Adipocyte (in vitro differentiated cells): ENCODE data around the gene NDUFAF2.

Experiments
- DNase-seq: peaks from one replicate; pipeline ENCODE4 v3.0.0-alpha.2; 2015; ENCODE audit warnings: low read depth
- H3K27me3 ChIP-seq: replicated peaks from 2 replicates; pipeline ENCODE4 v1.7.0; 2013; ENCODE audit warnings: mild to moderate bottlenecking, low read length, moderate library complexity; ENCODE audit not compliant: control insufficient read depth, insufficient read depth
- H3K36me3 ChIP-seq: 2 replicates; pipeline ENCODE4 v1.7.0; 2013; ENCODE audit warnings: low read length, mild to moderate bottlenecking, moderate library complexity; ENCODE audit not compliant: control insufficient read depth, insufficient read depth, severe bottlenecking
- H3K4me1 ChIP-seq: 2 replicates; pipeline ENCODE4 v1.7.0; 2013; ENCODE audit warnings: mild to moderate bottlenecking, low read length, moderate library complexity; ENCODE audit not compliant: control insufficient read depth, insufficient read depth
- H3K4me3 ChIP-seq: 2 replicates; pipeline ENCODE4 v1.7.0; 2013; ENCODE audit warnings: mild to moderate bottlenecking, low read length, moderate library complexity
- H3K9ac ChIP-seq: 2 replicates; pipeline ENCODE4 v1.7.0; 2013; ENCODE audit warnings: mild to moderate bottlenecking, low read length, moderate library complexity
- H3K9me3 ChIP-seq: 2 replicates; pipeline ENCODE4 v1.7.0; 2013; ENCODE audit warnings: mild to moderate bottlenecking, low read length, moderate library complexity; ENCODE audit not compliant: control insufficient read depth

NDUFAF2 gene

DNA sequence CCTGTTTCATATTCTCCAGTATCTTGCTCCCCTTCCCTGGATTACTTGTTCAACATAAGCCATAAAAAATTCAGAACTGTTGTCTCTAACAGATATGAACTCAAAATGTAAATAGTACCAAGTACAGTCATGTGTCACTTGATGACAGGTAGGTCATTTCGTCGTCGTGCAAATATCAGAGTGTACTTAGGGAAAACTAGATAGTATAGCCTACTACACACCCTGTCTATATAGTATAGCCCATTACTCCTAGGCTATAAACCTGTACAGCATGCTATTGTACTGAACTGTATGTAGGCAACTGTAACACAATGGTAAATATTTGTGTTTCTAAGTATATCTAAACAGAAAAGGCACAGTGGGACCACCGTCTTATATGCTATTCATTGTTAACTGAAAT is 178.1 kb downstream of the NDUFAF2 start:
- Histone ChIP-seq H3K4me1 (no peaks in the 10 kb centered on the region), H3K9ac (no peak overlapping the region), H3K36me3 (no peaks in the 10 kb centered on the region), H3K4me3 (no peak overlapping the region), H3K9me3 (no peaks in the 10 kb centered on the region), H3K27me3 (no peaks in the 10 kb centered on the region)
- no peak for DNase-seq

DNA sequence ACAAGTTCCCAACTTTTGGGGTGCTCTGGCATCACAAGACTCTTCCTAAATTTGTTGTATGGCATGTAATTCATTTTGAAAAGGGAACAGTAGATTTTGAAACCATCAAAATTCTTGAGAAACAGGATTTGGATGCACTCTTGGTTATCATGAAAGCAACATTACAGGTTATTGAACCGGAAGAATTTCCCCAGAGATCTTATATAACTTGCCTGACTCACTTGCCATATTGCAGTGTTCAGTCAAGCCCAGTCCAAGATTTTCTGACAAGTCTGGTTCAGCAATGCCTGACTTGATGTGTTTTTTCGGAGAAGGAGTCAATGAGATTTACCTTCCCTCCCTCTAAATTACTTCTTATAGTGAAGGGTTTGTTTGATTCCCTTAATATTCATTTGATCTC is 185.3 kb downstream of the NDUFAF2 start:
- H3K27me3 ChIP-seq, result no peaks in the 10 kb centered on the region
- H3K4me3 ChIP-seq, result no peak overlapping the region
- no peak overlapping the region for H3K9ac ChIP-seq
- DNase-seq, result no peak
- no peaks in the 10 kb centered on the region for H3K36me3 ChIP-seq
- peaks cover 8% of the 10 kb centered on the region for H3K4me1 ChIP-seq
- no peaks in the 10 kb centered on the region for H3K9me3 ChIP-seq

DNA sequence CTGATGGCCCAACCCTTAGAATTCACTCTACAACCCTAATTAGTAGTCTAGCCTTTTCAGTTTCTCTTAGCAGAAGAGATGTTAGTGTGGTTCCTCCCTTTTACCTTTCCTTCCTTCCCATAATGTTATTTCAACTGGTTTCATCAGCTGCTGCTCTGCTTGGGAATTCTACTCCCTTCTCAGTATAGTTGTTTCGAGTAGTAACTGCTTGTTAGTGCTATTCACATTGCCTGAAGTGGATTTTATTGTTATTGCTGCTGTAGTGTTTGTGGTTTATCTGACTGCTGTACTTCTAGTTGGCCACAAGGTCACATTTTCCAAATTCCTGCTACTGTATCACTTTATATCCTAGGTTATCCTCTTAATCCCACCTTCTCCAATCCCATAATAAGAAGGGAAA is 187.6 kb downstream of the NDUFAF2 start:
- no peaks in the 10 kb centered on the region for H3K27me3 ChIP-seq
- H3K36me3 ChIP-seq, result no peaks in the 10 kb centered on the region
- peak; percentile 35 for DNase-seq
- no peak overlapping the region for H3K4me3 ChIP-seq
- no peaks in the 10 kb centered on the region for H3K9me3 ChIP-seq
- no peak overlapping the region for H3K9ac ChIP-seq
- H3K4me1 ChIP-seq, result peaks cover 8% of the 10 kb centered on the region

DNA sequence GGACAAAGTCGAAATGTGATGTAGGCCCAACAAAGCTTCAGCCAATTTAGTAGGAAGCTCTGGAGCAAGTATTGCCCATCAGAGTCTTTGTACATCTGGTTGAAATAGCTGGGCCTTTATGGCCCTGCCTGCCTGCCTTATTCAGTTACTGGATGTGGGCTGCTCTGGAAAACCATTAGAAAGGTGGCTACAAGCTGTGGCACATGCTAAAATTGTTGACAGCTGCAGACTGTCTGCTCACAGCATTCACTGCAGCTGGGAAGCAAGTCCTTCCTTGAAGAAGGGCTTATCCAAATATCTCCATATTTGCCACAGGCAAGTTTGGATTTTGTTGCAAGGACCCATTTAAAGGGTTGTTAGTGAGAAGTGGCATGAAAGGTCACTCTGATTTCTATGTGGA is 192.8 kb downstream of the NDUFAF2 start:
- no peak for DNase-seq
- Histone ChIP-seq H3K4me3 (no peak overlapping the region), H3K4me1 (no peaks in the 10 kb centered on the region), H3K36me3 (no peaks in the 10 kb centered on the region), H3K9ac (no peak overlapping the region), H3K9me3 (no peaks in the 10 kb centered on the region), H3K27me3 (no peaks in the 10 kb centered on the region)

DNA sequence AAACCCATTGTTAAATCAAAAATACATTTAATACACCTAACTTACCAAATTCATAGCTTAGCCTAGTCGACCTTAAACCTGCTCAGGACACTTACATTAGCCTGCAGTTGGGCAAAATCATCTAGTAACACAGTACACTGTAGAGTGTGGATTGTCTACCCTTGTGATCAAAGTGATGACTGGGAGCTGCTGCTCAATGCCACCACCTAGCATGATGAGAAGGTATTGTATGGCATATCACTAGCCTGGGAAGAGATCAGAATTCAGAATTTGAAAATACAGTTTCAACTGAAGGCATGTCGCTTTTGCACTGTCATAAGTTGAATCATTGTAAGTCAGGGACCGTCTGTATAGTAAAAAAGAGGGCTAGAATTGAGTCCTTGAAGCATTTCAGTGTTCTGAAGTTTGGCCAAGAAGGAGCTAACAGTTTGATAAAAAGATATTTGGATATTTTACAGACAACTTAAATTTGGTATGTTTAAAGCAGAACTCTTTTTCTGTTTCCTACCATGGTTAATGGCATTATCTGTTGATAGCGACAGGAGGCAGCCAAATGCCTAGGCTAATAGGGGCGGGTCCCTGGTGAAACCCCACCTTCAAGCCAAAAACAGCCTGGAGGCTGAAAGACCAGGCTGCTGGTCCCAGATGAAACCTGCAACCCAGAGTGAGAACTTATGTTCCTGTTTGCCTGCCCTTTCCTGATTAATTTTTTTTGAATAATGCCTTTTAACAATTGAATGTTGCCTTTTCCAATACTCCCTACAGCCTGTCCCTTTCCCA is 194.3 kb downstream of the NDUFAF2 start:
- Histone ChIP-seq H3K36me3 (no peaks in the 10 kb centered on the region), H3K9ac (no peak overlapping the region), H3K4me1 (no peaks in the 10 kb centered on the region), H3K9me3 (no peaks in the 10 kb centered on the region), H3K4me3 (no peak overlapping the region), H3K27me3 (no peaks in the 10 kb centered on the region)
- peak; percentile 5 for DNase-seq

DNA sequence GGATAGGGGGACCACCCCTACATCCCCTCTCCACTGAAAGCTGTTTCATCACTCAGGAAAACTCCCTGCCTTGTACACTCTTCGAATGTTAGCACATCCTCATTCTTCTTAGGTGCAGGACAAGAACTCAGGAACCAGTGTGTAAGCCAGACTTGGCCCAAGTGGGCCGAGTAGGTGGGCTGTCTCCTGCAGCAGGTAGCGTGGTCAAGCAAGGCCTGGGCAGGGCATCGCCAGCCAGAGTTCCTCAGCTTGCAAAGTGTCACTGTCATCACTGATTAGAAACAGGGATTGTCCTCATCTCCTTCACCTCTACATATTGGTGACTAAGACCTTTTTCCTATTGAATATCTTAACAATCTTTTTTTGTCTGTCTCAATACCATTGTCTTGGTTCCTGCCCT is 194.9 kb downstream of the NDUFAF2 start:
- H3K9ac ChIP-seq, result no peak overlapping the region
- H3K4me1 ChIP-seq, result no peaks in the 10 kb centered on the region
- no peaks in the 10 kb centered on the region for H3K9me3 ChIP-seq
- no peak for DNase-seq
- H3K4me3 ChIP-seq, result no peak overlapping the region
- H3K36me3 ChIP-seq, result no peaks in the 10 kb centered on the region
- H3K27me3 ChIP-seq, result no peaks in the 10 kb centered on the region

DNA sequence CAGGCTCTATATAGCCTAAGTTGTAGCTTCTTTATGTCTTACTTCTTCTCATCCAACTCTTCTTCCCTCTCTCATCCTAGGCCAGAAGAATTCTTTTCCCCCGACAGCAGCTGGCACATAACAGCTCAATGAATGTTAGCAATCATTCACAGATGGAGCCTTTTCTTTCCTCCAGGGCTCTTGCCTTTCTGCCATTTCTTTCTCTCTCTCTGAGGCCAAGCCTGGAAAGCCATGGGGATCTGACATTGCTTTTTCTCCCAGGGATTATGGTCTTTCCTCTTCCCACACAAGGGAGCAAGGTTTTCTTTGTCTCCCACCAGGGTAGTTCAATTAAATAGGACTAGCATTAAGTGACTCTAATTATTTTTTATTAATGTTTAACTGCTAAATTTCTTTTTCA is 196.8 kb downstream of the NDUFAF2 start:
- no peak for DNase-seq
- Histone ChIP-seq H3K36me3 (no peaks in the 10 kb centered on the region), H3K9ac (no peak overlapping the region), H3K4me3 (no peak overlapping the region), H3K9me3 (no peaks in the 10 kb centered on the region), H3K4me1 (no peaks in the 10 kb centered on the region), H3K27me3 (no peaks in the 10 kb centered on the region)

DNA sequence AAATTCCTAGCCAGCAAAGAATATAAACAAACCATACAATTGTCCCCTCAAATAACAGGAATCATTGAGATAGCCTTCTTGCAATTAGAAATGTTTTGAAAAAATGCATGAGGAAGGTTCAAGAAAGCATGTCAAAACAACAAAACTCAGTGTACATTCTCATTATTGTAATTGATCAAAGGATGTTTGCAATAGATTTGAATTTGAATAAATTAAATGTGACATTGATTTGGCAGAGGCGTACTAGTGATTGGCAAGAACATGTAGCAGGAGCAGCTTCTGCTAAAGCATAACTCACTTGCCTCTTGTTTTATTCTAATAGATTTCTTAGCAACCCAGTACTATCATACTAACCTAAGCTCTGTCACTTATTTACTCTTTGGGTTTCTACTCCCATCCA is 197.4 kb downstream of the NDUFAF2 start:
- Histone ChIP-seq H3K4me3 (no peak overlapping the region), H3K36me3 (no peaks in the 10 kb centered on the region), H3K4me1 (no peaks in the 10 kb centered on the region), H3K9me3 (no peaks in the 10 kb centered on the region), H3K27me3 (no peaks in the 10 kb centered on the region), H3K9ac (no peak overlapping the region)
- DNase-seq, result no peak

DNA sequence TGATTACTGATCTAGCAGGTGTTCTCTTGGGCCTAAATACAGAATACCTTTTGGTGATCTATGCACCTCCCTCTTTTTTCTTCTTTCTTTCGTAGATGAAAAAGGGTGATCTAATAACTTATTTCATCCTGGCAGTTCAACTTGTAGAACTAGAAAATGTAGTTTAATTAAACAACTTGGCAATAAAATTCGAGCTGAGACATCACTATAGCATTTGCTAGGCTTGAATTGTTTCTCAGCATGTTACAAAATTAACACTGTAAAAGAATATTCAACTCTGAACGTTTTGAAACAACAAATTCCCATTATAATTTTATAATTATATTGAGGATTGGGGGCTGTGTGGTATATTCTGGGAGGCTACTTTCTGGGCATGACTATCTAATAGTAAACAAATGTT is 197.8 kb downstream of the NDUFAF2 start:
- no peaks in the 10 kb centered on the region for H3K9me3 ChIP-seq
- no peak overlapping the region for H3K9ac ChIP-seq
- H3K27me3 ChIP-seq, result no peaks in the 10 kb centered on the region
- H3K4me1 ChIP-seq, result no peaks in the 10 kb centered on the region
- no peaks in the 10 kb centered on the region for H3K36me3 ChIP-seq
- no peak overlapping the region for H3K4me3 ChIP-seq
- DNase-seq, result no peak

DNA sequence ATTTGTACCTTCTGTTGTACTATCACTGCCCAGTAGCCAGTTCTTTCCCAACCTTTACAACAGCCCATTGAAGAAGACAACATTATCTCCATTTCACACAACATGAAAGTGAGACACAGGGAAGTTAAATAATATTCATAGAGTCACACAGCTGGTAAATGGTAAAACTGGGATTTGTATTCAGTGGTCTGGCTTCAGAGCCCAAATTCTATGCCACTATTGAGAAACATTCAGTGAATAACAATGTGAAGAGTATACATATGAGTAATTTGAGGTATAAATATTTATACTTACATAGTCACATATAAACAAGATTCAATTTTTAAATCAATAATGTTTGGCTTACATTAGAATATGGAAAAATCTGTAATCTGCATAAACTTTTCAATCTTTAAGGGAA is 203.5 kb downstream of the NDUFAF2 start:
- Histone ChIP-seq H3K4me1 (no peaks in the 10 kb centered on the region), H3K9ac (no peak overlapping the region), H3K9me3 (no peaks in the 10 kb centered on the region), H3K4me3 (no peak overlapping the region), H3K27me3 (no peaks in the 10 kb centered on the region), H3K36me3 (no peaks in the 10 kb centered on the region)
- DNase-seq, result no peak

DNA sequence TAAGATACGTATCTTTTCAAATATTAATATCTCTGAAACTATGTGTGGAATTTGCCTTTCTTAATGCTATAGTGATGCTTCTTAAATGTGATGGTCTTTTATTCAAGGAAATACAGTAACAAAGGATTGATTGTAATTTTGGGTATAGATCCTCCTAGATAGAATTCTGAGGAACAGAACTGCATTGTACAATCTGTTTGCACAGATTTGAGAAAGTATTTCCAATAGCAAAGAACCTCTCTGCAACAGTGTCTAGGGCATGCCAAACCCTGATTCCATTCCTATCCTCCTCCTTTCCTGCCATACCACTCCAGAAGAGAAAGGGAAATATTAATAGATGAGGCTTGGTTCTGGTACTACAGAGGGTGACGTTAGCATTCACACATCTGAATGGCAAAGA is 206.9 kb downstream of the NDUFAF2 start:
- Histone ChIP-seq H3K4me1 (no peaks in the 10 kb centered on the region), H3K27me3 (no peaks in the 10 kb centered on the region), H3K9me3 (no peaks in the 10 kb centered on the region), H3K4me3 (no peak overlapping the region), H3K36me3 (no peaks in the 10 kb centered on the region), H3K9ac (no peak overlapping the region)
- DNase-seq, result no peak

DNA sequence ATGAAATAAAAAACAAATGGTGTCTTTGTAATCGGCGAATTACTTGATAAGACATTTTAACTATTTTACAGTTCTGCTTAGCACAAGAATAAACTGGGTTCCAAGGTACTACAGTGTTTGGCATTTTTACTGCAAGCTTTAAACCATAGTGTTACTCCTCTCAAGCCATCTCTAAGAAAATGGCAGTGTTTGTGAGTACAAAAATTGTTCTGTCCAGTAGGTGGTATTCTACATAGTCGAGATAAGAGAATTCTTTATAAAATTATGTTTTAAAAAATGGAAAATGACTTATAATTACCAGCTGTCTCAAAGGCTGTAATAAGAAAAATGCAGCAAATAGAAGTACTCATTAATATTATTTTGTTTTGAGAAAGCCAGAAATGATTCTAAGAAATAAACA is 214.1 kb downstream of the NDUFAF2 start:
- peaks cover 21% of the 10 kb centered on the region for H3K36me3 ChIP-seq
- H3K9ac ChIP-seq, result no peak overlapping the region
- H3K9me3 ChIP-seq, result no peaks in the 10 kb centered on the region
- peak; percentile 12 for DNase-seq
- H3K4me1 ChIP-seq, result peaks cover 29% of the 10 kb centered on the region
- no peak overlapping the region for H3K4me3 ChIP-seq
- H3K27me3 ChIP-seq, result no peaks in the 10 kb centered on the region
